ENCODE measurements around the gene RBMS3.

Gene RBMS3

GRCh38 chr3:29414468-29415224, 133.8 kb downstream of the RBMS3 start:
- no peak for TF ChIP-seq CTCF (IDR thresholded peaks at IDR 0.05)

- no peak for TF ChIP-seq CTCF (IDR thresholded peaks at IDR 0.05)
These were observed 134.8 kb downstream of the RBMS3 start for GRCh38 chr3:29415482-29416223.

DNA sequence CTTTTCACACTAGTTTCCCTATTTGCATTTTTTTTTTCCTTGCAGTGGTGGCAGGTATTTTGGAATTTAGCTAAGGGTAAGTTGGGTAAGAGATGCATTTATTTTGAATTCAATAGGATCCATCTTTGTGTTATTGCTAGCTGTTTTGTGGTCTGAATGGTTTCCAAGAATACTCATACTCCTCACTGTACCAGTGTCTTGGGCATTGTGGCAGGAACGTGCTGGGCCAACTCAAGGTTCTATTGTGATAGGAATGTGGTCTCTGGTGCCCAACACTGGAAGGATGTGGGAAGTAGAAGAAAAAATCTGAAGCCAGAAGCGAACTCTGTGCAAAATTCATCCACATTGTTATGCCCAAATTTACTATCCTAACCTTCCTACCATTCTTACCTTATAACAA, 135.6 kb downstream of the RBMS3 start:
- TF ChIP-seq CTCF (IDR thresholded peaks at IDR 0.05): no peak

DNA sequence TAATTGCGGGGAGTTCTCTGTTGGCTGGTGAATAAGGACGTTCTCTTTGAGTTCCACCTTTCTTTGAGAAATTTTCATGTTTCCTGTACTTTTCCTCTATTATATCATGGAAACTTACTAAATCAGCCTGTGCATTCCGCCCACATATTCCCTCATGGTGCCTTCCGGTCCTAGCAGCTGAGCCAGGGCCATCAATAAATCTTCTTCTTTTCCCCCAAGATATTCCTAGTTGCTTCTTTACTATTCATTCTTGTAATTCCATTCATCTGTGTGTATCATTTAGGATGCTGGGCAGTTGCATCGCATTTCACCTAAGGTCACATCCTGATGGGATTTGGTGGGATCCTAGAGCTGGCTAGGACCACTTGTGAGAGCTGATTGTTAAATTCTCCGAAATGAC, 139.2 kb downstream of the RBMS3 start:
- TF ChIP-seq CTCF (IDR thresholded peaks at IDR 0.05): no peak

- no peak for TF ChIP-seq CTCF (IDR thresholded peaks at IDR 0.05)
These were observed 145.7 kb downstream of the RBMS3 start for GRCh38 chr3:29426302-29427226.

- TF ChIP-seq CTCF (IDR thresholded peaks at IDR 0.05): no peak
These were observed 146.6 kb downstream of the RBMS3 start for GRCh38 chr3:29427266-29428103.

All from LNCAP (cell line).